Liver (tissue), 9 donors: ENCODE results near the gene GREB1L. TPM values are rescaled to one million over a fixed set of nuclear protein-coding genes. Genes with fewer than 3 reads are reported as not detected.

ENCODE experiments used
- DNase-seq: peaks from one replicate; pipeline ENCODE4 v3.0.0-alpha.2; 2017; ENCODE audit warnings: low spot score
- H3K27ac ChIP-seq, 2 donors: one replicate each; pipeline ENCODE4 v1.7.0; 2013; ENCODE audit warnings: inconsistent platforms in 2 of 2, low read length in 2 of 2, control low read depth in 1 of 2, low read depth in 1 of 2, mild to moderate bottlenecking in 1 of 2
- H3K27me3 ChIP-seq, 4 donors: one replicate each; pipeline versions ENCODE4 v1.6.1 to v1.7.0; 2013; ENCODE audit warnings: low read length in 3 of 4, inconsistent platforms in 1 of 4, mild to moderate bottlenecking in 1 of 4, moderate library complexity in 1 of 4; ENCODE audit not compliant: control insufficient read depth in 4 of 4, insufficient read depth in 4 of 4
- H3K36me3 ChIP-seq, 4 donors: one replicate each; pipeline versions ENCODE4 v1.6.1 to v1.7.0; 2013; ENCODE audit warnings: low read length in 3 of 4, mild to moderate bottlenecking in 3 of 4, low read depth in 1 of 4, moderate library complexity in 1 of 4; ENCODE audit not compliant: control insufficient read depth in 4 of 4, insufficient read depth in 3 of 4
- H3K4me1 ChIP-seq, 4 donors: one replicate each; pipeline versions ENCODE4 v1.6.1 to v1.7.0; 2013; ENCODE audit warnings: low read length in 3 of 4, mild to moderate bottlenecking in 3 of 4, moderate library complexity in 1 of 4; ENCODE audit not compliant: control insufficient read depth in 4 of 4, insufficient read depth in 4 of 4
- H3K4me3 ChIP-seq, 3 donors: one replicate each; pipeline versions ENCODE4 v1.6.1 to v1.7.0; 2013; ENCODE audit warnings: low read length in 3 of 3, control low read depth in 1 of 3, low read depth in 1 of 3, mild to moderate bottlenecking in 1 of 3
- H3K9ac ChIP-seq, 2 donors: one replicate each; pipeline ENCODE4 v1.7.0; 2013; ENCODE audit warnings: low read length in 2 of 2, mild to moderate bottlenecking in 2 of 2, moderate library complexity in 2 of 2, control low read depth in 1 of 2, low read depth in 1 of 2
- H3K9me3 ChIP-seq, 4 donors: one replicate each; pipeline versions ENCODE4 v1.6.1 to v1.7.0; 2013; ENCODE audit warnings: low read length in 3 of 4; ENCODE audit not compliant: control insufficient read depth in 4 of 4
- ATF3 ChIP-seq: IDR thresholded peaks from 2 replicates; pipeline ENCODE4 v1.6.1; 2016; ENCODE audit warnings: antibody characterized with exemption
- CTCF ChIP-seq: fragments of 150-350 bp; IDR thresholded peaks from 2 replicates; pipeline ENCODE4 v1.5.1; 2017; ENCODE audit warnings: improper control_type of control experiment, low read depth, low read length; ENCODE audit not compliant: missing input control
- EGR1 ChIP-seq, 2 donors: IDR thresholded peaks; 2 replicates each; pipeline ENCODE4 v1.6.1; 2016 to 2018; ENCODE audit warnings: antibody characterized with exemption in 2 of 2, low read depth in 2 of 2
- FOXA1 ChIP-seq: IDR thresholded peaks from 2 replicates; pipeline ENCODE4 v1.6.1; 2016; ENCODE audit warnings: antibody characterized with exemption
- GABPA ChIP-seq, 2 donors: IDR thresholded peaks in 1 of 2; conservative IDR thresholded peaks in 1 of 2; 2 replicates each; pipeline ENCODE4 v1.6.1; 2016; ENCODE audit warnings: antibody characterized with exemption in 2 of 2, mild to moderate bottlenecking in 1 of 2, moderate library complexity in 1 of 2
- HNF4A ChIP-seq, 2 donors: conservative IDR thresholded peaks; 2 replicates each; pipeline ENCODE4 v1.6.1; 2016; ENCODE audit warnings: antibody characterized with exemption in 2 of 2, mild to moderate bottlenecking in 2 of 2
- HNF4G ChIP-seq: IDR thresholded peaks from 2 replicates; pipeline ENCODE4 v1.6.1; 2016; ENCODE audit warnings: antibody characterized with exemption
- JUND ChIP-seq, 2 donors: IDR thresholded peaks; 2 replicates each; pipeline ENCODE4 v1.6.1; 2016; ENCODE audit warnings: antibody characterized with exemption in 2 of 2
- MAX ChIP-seq: IDR thresholded peaks from 2 replicates; pipeline ENCODE4 v1.6.1; 2016; ENCODE audit warnings: antibody characterized with exemption
- NR2F2 ChIP-seq: IDR thresholded peaks from 2 replicates; pipeline ENCODE4 v1.6.1; 2016; ENCODE audit warnings: antibody characterized with exemption
- RAD21 ChIP-seq, 2 donors: IDR thresholded peaks; 2 replicates each; pipeline ENCODE4 v1.6.1; 2016; ENCODE audit warnings: antibody characterized with exemption in 2 of 2, mild to moderate bottlenecking in 2 of 2
- RXRA ChIP-seq, 2 donors: IDR thresholded peaks; 2 replicates each; pipeline ENCODE4 v1.6.1; 2017 to 2018; ENCODE audit warnings: antibody characterized with exemption in 2 of 2, mild to moderate bottlenecking in 1 of 2
- SP1 ChIP-seq: IDR thresholded peaks from 2 replicates; pipeline ENCODE4 v1.6.1; 2018; ENCODE audit warnings: antibody characterized with exemption, mild to moderate bottlenecking
- YY1 ChIP-seq: IDR thresholded peaks from 2 replicates; pipeline ENCODE4 v1.6.1; 2016; ENCODE audit warnings: antibody characterized with exemption, mild to moderate bottlenecking
- ZBTB33 ChIP-seq: IDR thresholded peaks from 2 replicates; pipeline ENCODE4 v1.6.1; 2016; ENCODE audit warnings: antibody characterized with exemption
- WGBS: extraction: QIAGEN DNeasy Blood & Tissue Kit; methylation state at CpG from one replicate; pipeline ENCODE4 v1.1.7; 2013; 5-methylcytosine and 5-hydroxymethylcytosine counted together
- polyA plus RNA-seq, 2 donors: library from polyadenylated mRNA; stranded (reverse) in 1 of 2; unstranded in 1 of 2; fragments of 200-250 nt in 1 of 2; fragments of >200 nt in 1 of 2; fragmentation: Nextera tagmentation in 1 of 2; extraction: Ambion mirVana in 1 of 2; gene quantifications; one replicate each; pipeline versions ENCODE4 v1.2.1 to v1.2.3, GENCODE V29; 2013 to 2015
- total RNA-seq, 2 donors: library from RNA; depleted of rRNA; stranded (reverse); fragments of >200 nt; gene quantifications; one replicate each; pipeline ENCODE4 v1.2.3, GENCODE V29; 2014
- TF ChIP-seq, protein P1 (sequence below): IDR thresholded peaks from 2 replicates; pipeline ENCODE4 v1.6.1; 2016; ENCODE audit warnings: antibody characterized with exemption, mild to moderate bottlenecking
- donor health status: healthy.
- donor health status: healthy.
- donor health status: healthy.
- donor health status: healthy.
- donor health status: healthy.

Gene GREB1L
- total and polyA plus RNA-seq, 4 donors: 1.2 to 13.1 (median 3.0) TPM

- no peaks in the 10 kb centered on the region for H3K4me1 ChIP-seq
- no peak for DNase-seq
- no peak overlapping the region for H3K4me3 ChIP-seq
- no peak overlapping the region for H3K27ac ChIP-seq
- H3K27me3 ChIP-seq: no peaks in the 10 kb centered on the region
- no peaks in the 10 kb centered on the region for H3K9me3 ChIP-seq
- no peaks in the 10 kb centered on the region for H3K36me3 ChIP-seq
- H3K9ac ChIP-seq: no peak overlapping the region
- 100% methylated on average over 1 of the region's 1 CpG for WGBS
- no peak for TF ChIP-seq RAD21 (IDR thresholded peaks at IDR 0.05)
- TF ChIP-seq RXRA (IDR thresholded peaks at IDR 0.05): no peak
- TF ChIP-seq YY1: no peak
- no peak for TF ChIP-seq MAX
- TF ChIP-seq, protein P1, sequence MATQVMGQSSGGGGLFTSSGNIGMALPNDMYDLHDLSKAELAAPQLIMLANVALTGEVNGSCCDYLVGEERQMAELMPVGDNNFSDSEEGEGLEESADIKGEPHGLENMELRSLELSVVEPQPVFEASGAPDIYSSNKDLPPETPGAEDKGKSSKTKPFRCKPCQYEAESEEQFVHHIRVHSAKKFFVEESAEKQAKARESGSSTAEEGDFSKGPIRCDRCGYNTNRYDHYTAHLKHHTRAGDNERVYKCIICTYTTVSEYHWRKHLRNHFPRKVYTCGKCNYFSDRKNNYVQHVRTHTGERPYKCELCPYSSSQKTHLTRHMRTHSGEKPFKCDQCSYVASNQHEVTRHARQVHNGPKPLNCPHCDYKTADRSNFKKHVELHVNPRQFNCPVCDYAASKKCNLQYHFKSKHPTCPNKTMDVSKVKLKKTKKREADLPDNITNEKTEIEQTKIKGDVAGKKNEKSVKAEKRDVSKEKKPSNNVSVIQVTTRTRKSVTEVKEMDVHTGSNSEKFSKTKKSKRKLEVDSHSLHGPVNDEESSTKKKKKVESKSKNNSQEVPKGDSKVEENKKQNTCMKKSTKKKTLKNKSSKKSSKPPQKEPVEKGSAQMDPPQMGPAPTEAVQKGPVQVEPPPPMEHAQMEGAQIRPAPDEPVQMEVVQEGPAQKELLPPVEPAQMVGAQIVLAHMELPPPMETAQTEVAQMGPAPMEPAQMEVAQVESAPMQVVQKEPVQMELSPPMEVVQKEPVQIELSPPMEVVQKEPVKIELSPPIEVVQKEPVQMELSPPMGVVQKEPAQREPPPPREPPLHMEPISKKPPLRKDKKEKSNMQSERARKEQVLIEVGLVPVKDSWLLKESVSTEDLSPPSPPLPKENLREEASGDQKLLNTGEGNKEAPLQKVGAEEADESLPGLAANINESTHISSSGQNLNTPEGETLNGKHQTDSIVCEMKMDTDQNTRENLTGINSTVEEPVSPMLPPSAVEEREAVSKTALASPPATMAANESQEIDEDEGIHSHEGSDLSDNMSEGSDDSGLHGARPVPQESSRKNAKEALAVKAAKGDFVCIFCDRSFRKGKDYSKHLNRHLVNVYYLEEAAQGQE: no peak
- no peak for TF ChIP-seq SP1
- TF ChIP-seq NR2F2: no peak
- TF ChIP-seq HNF4A (conservative IDR thresholded peaks at IDR 0.05): no peak
- TF ChIP-seq ATF3: no peak
- no peak for TF ChIP-seq HNF4G
- no peak for TF ChIP-seq GABPA (IDR thresholded peaks at IDR 0.05 in 1 of 2, conservative IDR thresholded peaks at IDR 0.05 in 1 of 2)
- TF ChIP-seq ZBTB33: no peak
- no peak for TF ChIP-seq EGR1 (IDR thresholded peaks at IDR 0.05; ENCODE audit: low read depth in 2 of 2)
- TF ChIP-seq CTCF: no peak
- no peak for TF ChIP-seq FOXA1
- no peak for TF ChIP-seq JUND (IDR thresholded peaks at IDR 0.05)
These were observed 147.9 kb downstream of the GREB1L start for GRCh38 chr18:21389903-21390302.
